GM12801 (cell line): ENCODE data around the gene GGTLC1.

Experiments used
- TF ChIP-seq, protein P1 (sequence below): IDR thresholded peaks from one replicate; pipeline ENCODE4 v1.5.1; 2011; ENCODE audit warnings: control low read depth; ENCODE audit not compliant: insufficient read length; ENCODE audit errors: extremely low read depth

GGTLC1 gene

DNA sequence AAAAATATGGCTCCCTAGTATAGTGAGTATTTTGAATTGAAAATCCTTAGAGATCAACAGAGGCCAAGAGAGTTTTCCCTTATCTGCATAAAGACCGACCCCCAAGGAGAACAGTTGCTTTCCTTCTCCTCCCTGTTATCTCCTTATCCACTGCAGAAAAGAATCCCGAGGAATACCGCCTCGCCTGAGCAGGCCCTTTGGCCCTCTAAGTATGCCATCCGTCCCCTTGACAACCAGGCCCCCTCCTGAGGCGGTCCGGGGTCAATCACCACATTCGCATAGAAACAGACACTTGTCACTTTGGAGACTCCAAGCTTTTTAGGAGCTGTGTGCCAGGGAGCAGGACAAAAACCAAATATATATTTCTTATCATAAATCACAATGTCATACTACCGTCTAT is 15.9 kb upstream of the GGTLC1 start:
- TF ChIP-seq, protein P1, sequence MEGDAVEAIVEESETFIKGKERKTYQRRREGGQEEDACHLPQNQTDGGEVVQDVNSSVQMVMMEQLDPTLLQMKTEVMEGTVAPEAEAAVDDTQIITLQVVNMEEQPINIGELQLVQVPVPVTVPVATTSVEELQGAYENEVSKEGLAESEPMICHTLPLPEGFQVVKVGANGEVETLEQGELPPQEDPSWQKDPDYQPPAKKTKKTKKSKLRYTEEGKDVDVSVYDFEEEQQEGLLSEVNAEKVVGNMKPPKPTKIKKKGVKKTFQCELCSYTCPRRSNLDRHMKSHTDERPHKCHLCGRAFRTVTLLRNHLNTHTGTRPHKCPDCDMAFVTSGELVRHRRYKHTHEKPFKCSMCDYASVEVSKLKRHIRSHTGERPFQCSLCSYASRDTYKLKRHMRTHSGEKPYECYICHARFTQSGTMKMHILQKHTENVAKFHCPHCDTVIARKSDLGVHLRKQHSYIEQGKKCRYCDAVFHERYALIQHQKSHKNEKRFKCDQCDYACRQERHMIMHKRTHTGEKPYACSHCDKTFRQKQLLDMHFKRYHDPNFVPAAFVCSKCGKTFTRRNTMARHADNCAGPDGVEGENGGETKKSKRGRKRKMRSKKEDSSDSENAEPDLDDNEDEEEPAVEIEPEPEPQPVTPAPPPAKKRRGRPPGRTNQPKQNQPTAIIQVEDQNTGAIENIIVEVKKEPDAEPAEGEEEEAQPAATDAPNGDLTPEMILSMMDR, result no peak

DNA sequence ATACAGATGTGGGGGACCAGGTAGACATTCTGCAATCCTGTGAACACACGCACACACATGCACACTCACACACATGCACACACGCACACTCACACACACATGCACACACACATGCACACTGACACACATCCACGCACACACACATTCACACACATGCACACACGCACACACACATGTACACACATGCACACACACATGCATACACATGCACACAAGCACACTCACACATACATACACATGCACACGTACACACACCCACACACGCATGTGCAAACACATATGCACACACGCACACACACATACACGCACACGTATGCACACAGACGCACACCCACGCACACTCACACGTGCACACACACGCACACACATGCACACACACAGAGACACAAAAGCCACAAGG is 14.3 kb upstream of the GGTLC1 start:
- TF ChIP-seq, protein P1, result no peak

DNA sequence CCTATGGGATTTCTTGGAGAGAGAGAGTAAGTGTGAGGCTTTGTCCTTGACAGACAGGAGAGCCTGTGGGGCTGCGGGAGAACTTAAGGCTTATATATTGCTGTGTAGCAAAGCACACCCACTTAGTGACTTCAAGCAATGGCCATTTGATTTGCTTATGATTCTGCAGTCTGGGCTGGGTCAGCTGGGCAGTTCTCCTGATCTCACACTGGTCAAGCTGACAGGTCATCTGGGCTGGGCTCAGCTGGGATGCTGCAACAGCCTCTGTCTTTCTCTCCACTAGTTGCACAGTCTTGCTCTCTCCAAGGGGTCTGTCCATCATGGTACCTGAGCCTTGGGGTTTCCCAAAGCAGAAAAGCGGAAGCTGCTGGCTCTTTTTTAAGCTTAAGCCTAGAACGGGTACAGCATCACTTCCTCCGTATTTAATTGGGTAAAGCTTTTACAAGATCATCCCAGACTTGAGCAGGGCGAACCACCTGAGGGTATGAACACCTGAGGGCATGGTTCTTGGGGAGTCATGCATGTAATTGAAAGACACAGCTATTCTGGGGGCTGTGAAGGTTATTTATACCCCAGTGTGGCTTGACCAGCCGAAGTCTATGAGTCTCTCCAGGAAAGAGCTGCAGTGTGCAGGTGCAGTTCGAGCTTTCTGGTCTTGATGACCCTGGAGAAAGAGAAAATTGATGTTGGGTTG is 13.3 kb upstream of the GGTLC1 start:
- TF ChIP-seq, protein P1, result no peak

DNA sequence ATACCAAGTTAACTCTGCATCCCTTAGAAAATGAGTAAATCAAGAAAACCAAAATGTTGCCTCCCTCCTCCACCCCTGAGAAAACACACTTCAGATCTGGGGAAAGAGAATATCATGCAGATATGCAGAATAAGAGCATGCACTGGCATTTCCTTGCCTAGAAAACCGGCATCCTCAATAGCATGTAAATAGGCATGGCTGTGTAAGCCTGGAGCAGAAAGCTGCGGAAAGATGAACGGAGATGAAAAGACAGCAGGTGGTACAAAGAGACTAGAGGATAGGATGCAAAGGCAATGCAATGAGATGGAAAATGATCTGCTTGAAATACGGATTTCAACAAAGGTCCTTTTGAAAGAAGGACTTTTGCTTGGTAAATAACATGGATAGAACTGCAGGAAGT is 10.3 kb upstream of the GGTLC1 start:
- TF ChIP-seq, protein P1, result no peak

DNA sequence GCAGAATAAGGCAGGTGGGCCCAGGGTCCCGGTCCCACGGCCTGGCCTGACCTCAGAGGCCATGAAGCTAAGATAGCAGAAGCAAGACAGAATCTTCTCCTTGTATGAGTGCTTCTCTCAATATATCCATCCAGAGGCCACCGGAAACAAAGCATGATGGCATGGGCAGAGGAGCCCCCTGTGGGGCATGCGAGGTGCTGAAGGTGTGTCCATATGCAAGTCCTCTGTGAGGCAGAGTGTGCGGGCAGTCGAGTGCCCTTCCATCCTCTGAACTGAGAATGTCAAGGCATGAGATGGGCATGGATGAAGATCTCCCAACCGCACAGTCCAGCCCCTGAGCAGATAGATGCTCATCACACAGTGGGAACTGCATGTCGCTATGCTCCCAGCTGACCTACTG is 9.8 kb upstream of the GGTLC1 start:
- TF ChIP-seq, protein P1, result no peak

DNA sequence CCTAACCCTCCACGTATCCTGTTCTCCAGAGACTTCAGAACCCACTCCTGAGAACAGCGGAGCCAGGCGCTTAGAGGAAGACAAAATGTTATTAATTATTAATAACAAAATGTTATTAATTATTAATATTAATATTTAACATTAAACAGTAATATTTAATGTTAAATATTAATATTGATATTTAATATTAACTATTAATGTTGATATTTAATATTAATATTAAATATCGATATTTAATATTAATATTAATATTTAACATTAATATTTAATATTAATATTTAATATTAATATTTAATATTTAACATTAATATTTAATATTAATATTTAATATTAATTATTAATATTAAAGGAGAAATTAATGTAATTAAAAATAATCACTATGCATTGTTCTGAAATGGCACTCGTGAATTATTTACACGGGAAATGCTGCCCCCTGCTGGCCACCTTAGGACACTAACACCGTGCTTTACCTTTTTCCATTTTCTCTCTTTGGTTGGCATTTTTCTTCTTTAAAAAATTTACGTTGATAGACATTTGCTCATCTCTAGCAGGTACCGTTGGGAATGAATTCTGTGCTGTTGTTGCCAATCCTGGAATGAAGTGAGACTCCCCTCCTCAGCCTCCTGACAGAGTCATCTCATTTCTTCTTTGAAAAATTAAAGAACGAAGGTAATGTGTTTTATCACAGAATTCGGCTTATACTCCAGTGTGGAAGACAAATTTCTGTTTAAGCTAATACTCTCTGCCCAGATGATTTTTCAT is 7.5 kb upstream of the GGTLC1 start:
- TF ChIP-seq, protein P1, result no peak

DNA sequence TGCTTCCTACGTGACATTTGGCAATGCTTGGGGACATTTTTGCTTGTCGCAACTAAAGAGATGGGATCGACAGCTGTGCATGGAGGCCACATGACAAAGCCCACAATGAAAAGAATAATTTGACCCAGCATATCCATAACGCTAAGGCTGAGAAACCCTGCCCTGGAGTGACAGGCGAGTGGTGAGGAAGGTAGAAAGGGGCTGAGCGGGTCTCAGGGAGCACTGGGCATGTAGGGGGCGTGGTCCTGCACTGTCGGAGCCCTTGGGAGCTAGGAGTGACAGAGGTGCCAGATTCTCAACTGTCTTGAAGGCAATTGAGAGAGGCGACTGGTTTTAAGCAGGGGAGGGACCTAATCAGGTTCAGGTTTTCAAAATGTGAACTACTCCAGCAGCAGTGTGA is 13.6 kb downstream of the GGTLC1 start:
- TF ChIP-seq, protein P1, result no peak
